BJ (cell line): ENCODE measurements around the gene P2RX3. TPM values are rescaled to one million over a fixed set of nuclear protein-coding genes. Genes with fewer than 3 reads are reported as not detected.

ENCODE experiments used
- CTCF ChIA-PET: fragments of 350-600 bp; formaldehyde crosslinking; extraction: SDS; loops from one replicate; lab custom pipeline; 2021; ENCODE audit warnings: antibody characterized with exemption, inconsistent platforms; lab: Yijun Ruan, JAX
- POLR2A ChIA-PET: fragments of 300-600 bp; sonication (Branson Sonifier 250); formaldehyde crosslinking; extraction: SDS; loops from one replicate; lab custom pipeline; 2021; ENCODE audit warnings: antibody characterized with exemption; lab: Charles Lee
- DNase-seq: peaks from one replicate; pipeline ENCODE4 v3.0.0-alpha.2; 2011; ENCODE audit warnings: low read depth
- H3K27me3 ChIP-seq: 2 replicates; pipeline ENCODE4 v1.6.0; 2011; ENCODE audit warnings: low read length; ENCODE audit not compliant: control insufficient read depth, insufficient read depth
- H3K36me3 ChIP-seq: 2 replicates; pipeline ENCODE4 v1.5.1; 2011; ENCODE audit warnings: low read length; ENCODE audit not compliant: control insufficient read depth, insufficient read depth
- H3K4me3 ChIP-seq: 2 replicates; pipeline ENCODE4 v1.5.1; 2011; ENCODE audit warnings: low read depth, mild to moderate bottlenecking, control low read depth, low read length
- polyA plus RNA-seq: library from polyadenylated mRNA; depleted of rRNA; stranded (reverse); fragments of >200 nt; gene quantifications from 2 replicates; pipeline ENCODE4 v1.2.3, GENCODE V29; 2011
- TF ChIP-seq, protein P1 (sequence below): IDR thresholded peaks from 2 replicates; pipeline ENCODE4 v1.5.1; 2011; ENCODE audit warnings: low read depth, mild to moderate bottlenecking, control low read depth, inconsistent platforms, low read length, moderate library complexity; ENCODE audit not compliant: insufficient read depth

Gene P2RX3
- polyA plus RNA-seq, 1 experiment = not detected

- Histone ChIP-seq H3K36me3 (peaks cover 38% of the 10 kb centered on the region), H3K27me3 (no peaks in the 10 kb centered on the region), H3K4me3 (peak overlapping the region; percentile 51)
- CTCF ChIA-PET = interaction anchor here (1.0 to 1.5 kb wide), 3 partner anchors 10 to 43 kb away, joined by 3 to 4 read pairs (median 3); no protein-coding TSS in a partner anchor
- DNase-seq = no peak
- POLR2A ChIA-PET = interaction anchor here (0.6 to 2.2 kb wide), 3 partner anchors 9 to 91 kb away, joined by 3 to 12 read pairs (median 5); no protein-coding TSS in a partner anchor
- TF ChIP-seq, protein P1, sequence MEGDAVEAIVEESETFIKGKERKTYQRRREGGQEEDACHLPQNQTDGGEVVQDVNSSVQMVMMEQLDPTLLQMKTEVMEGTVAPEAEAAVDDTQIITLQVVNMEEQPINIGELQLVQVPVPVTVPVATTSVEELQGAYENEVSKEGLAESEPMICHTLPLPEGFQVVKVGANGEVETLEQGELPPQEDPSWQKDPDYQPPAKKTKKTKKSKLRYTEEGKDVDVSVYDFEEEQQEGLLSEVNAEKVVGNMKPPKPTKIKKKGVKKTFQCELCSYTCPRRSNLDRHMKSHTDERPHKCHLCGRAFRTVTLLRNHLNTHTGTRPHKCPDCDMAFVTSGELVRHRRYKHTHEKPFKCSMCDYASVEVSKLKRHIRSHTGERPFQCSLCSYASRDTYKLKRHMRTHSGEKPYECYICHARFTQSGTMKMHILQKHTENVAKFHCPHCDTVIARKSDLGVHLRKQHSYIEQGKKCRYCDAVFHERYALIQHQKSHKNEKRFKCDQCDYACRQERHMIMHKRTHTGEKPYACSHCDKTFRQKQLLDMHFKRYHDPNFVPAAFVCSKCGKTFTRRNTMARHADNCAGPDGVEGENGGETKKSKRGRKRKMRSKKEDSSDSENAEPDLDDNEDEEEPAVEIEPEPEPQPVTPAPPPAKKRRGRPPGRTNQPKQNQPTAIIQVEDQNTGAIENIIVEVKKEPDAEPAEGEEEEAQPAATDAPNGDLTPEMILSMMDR = no peak
Measured at GRCh38 chr11:57320719-57321387, 17.3 kb upstream of the P2RX3 start.

- no peaks in the 10 kb centered on the region for H3K27me3 ChIP-seq
- H3K36me3 ChIP-seq = peaks cover 33% of the 10 kb centered on the region
- TF ChIP-seq, protein P1 = no peak
- ChIA-PET CTCF (interaction anchor here (1.0 to 1.7 kb wide), 6 partner anchors 10 to 73 kb away, joined by 3 to 7 read pairs (median 4); no protein-coding TSS in a partner anchor), POLR2A (interaction anchor here (0.6 to 2.2 kb wide), 2 partner anchors 10 to 91 kb away, joined by 5 to 12 read pairs; no protein-coding TSS in a partner anchor)
- no peak for DNase-seq
- H3K4me3 ChIP-seq = peak overlapping the region; percentile 51
Measured at GRCh38 chr11:57321388-57322255, 16.5 kb upstream of the P2RX3 start.

GRCh38 chr11:57322256-57323166, 15.6 kb upstream of the P2RX3 start:
- TF ChIP-seq, protein P1 = no peak
- Histone ChIP-seq H3K36me3 (peaks cover 32% of the 10 kb centered on the region), H3K4me3 (peak overlapping the region; percentile 82), H3K27me3 (no peaks in the 10 kb centered on the region)
- POLR2A ChIA-PET = interaction anchor here (0.5 to 2.2 kb wide), 3 partner anchors 9 to 137 kb away, joined by 5 to 12 read pairs (median 5); no protein-coding TSS in a partner anchor
- CTCF ChIA-PET = interaction anchor here (1.0 to 1.7 kb wide), 4 partner anchors 11 to 74 kb away, joined by 3 to 7 read pairs (median 4); no protein-coding TSS in a partner anchor
- peak; percentile 98 for DNase-seq

- Histone ChIP-seq H3K36me3 (peaks cover 34% of the 10 kb centered on the region), H3K27me3 (no peaks in the 10 kb centered on the region), H3K4me3 (peak overlapping the region; percentile 82)
- TF ChIP-seq, protein P1 = peak; percentile 44
- DNase-seq = no peak
- POLR2A ChIA-PET = interaction anchor here (2.2 kb wide), 1 partner anchor 12 kb away, joined by 12 read pairs; no protein-coding TSS in a partner anchor
- CTCF ChIA-PET = interaction anchor here (1.7 kb wide), 1 partner anchor 11 kb away, joined by 7 read pairs; no protein-coding TSS in a partner anchor
Measured at GRCh38 chr11:57323167-57323854, 14.8 kb upstream of the P2RX3 start.
